ENCODE results near the gene SHE. TPM values are rescaled to one million over a fixed set of nuclear protein-coding genes. Genes with fewer than 3 reads are reported as not detected.

The SHE gene
- total RNA-seq, 1 donor from 2014 or later: under 0.01 TPM

DNA sequence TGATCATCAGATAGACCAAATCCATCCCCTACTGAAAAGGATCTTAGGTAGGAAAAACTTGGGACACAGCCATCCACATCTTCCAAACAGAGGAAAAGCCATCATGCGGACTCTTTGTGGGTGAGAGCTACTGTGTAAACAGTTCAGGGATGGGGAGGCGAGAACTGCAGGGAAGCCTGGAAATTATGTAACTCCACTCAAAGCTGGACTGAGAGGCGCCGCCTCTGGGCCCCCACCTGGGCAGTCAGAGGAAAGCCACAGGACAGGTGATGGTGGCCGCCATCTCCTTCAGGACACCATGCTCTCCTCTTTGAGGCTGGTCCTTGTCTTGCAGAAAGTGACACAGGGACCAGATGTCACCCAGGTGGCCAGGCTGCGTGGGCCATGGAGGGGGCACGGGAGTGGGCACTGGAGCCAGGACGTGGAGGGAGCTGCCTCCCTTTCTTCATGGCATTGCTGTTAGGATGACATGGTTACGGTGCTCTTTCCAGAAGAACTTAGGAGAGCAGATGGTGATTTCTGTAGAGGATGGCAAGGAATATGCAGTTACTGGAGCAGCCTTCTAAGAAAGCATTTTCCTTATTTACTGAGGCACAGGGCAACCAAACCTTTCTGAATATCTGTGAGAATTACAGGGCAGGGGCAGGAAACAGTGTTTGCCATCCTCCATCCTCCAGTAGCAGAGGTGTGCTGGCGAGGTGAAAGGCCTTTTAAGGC is 32.2 kb downstream of the SHE start:
- TF ChIP-seq, protein P1, sequence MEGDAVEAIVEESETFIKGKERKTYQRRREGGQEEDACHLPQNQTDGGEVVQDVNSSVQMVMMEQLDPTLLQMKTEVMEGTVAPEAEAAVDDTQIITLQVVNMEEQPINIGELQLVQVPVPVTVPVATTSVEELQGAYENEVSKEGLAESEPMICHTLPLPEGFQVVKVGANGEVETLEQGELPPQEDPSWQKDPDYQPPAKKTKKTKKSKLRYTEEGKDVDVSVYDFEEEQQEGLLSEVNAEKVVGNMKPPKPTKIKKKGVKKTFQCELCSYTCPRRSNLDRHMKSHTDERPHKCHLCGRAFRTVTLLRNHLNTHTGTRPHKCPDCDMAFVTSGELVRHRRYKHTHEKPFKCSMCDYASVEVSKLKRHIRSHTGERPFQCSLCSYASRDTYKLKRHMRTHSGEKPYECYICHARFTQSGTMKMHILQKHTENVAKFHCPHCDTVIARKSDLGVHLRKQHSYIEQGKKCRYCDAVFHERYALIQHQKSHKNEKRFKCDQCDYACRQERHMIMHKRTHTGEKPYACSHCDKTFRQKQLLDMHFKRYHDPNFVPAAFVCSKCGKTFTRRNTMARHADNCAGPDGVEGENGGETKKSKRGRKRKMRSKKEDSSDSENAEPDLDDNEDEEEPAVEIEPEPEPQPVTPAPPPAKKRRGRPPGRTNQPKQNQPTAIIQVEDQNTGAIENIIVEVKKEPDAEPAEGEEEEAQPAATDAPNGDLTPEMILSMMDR (conservative IDR thresholded peaks at IDR 0.05; ENCODE audit: low read depth, low read length): no peak
- DNase-seq (ENCODE audit: low read depth): no peak
- no peak overlapping the region for H3K4me3 ChIP-seq (ENCODE audit: low read depth, low read length)

DNA sequence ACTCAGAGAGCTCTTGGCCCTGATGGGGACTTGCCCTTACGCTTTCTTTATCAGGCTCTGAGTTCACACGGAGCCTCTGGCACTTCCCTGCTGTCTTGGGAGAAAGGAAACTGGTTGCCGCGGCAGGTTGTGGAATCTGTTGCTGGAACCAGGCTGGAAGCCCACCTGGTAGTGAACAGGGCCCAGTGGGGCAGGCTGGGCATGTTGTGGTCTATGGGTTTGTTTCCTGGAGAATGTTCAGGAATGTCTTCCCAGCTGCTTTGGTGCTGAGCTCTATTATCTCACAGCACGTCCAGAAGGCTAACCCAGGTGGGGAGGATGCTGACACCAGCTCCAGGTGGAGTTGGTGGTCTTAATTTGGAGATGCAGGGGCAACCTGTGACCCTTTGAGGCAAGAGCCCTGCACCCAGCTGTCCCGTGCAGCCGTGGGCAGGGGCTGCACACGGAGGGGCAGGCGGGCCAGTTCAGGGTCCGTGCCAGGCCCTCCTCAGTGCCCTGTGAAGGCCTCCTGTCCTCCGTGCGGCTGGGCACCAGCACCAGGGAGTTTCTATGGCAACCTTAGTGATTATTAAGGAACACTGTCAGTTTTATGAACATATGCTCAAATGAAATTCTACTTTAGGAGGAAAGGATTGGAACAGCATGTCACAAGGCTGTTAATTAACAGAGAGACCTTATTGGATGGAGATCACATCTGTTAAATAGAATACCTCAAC is 33.5 kb downstream of the SHE start:
- no peak for DNase-seq (ENCODE audit: low read depth)
- H3K4me3 ChIP-seq (ENCODE audit: low read depth, low read length): no peak overlapping the region
- TF ChIP-seq, protein P1 (conservative IDR thresholded peaks at IDR 0.05; ENCODE audit: low read depth, low read length): no peak

DNA sequence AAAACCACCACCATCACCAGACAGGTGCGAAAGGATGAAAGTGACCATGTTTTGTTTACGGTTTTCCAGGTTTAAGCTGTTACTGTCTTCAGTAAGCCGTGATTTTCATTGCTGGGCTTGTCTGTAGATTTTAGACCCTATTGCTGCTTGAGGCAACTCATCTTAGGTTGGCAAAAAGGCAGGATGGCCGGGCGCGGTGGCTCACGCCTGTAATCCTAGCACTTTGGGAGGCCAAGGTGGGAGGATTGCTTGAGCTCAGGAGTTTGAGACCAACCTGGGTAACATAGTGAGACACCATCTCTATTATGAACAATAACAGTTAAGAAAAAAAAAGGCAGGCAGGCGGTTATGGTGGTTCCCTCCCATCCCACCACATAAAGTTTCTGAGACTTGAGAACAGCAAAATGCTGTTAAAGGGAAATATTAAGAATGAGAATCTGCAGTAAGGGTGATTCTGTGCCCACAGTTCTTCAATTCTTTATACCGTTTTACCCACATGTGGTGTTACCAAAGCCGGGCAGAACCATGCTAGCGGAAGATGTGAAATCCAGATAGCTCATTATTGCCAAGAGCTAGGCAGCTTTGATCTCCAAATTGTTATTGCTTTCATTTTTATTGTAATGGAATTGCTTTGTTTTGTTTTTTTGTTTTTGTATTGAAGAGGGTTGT is 34.6 kb downstream of the SHE start:
- no peak for DNase-seq (ENCODE audit: low read depth)
- TF ChIP-seq, protein P1 (conservative IDR thresholded peaks at IDR 0.05; ENCODE audit: low read depth, low read length): no peak

DNA sequence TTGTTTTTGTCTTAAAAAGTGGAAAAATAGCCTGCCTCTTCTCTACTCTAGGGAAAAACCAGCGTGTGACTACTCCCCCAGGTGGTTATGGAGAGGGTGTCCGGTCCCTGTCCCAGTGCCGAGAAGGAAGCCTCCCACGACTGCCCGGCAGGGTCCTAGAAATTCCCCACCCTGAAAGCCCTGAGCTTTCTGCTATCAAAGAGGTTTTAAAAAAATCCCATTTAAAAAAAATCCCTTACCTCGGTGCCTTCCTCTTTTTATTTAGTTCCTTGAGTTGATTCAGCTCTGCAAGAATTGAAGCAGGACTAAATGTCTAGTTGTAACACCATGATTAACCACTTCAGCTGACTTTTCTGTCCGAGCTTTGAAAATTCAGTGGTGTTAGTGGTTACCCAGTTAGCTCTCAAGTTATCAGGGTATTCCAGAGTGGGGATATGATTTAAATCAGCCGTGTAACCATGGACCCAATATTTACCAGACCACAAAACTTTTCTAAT is 35.2 kb downstream of the SHE start:
- H3K4me3 ChIP-seq (ENCODE audit: low read depth, low read length): no peak overlapping the region
- no peak for DNase-seq (ENCODE audit: low read depth)
- TF ChIP-seq, protein P1 (conservative IDR thresholded peaks at IDR 0.05; ENCODE audit: low read depth, low read length): no peak

More for the DNA sequence above, 34.6 kb downstream of the SHE start:
- H3K4me3 ChIP-seq (ENCODE audit: low read depth, low read length): no peak overlapping the region

DNA sequence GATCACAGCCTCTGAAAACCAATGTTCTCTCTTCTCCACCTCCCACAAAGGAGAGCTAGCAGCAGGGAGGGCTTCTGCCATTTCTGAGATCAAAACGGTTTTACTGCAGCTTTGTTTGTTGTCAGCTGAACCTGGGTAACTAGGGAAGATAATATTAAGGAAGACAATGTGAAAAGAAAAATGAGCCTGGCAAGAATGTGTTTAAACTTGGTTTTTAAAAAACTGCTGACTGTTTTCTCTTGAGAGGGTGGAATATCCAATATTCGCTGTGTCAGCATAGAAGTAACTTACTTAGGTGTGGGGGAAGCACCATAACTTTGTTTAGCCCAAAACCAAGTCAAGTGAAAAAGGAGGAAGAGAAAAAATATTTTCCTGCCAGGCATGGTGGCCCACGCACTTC is 36.0 kb downstream of the SHE start:
- TF ChIP-seq, protein P1 (conservative IDR thresholded peaks at IDR 0.05; ENCODE audit: low read depth, low read length): no peak
- DNase-seq (ENCODE audit: low read depth): no peak

DNA sequence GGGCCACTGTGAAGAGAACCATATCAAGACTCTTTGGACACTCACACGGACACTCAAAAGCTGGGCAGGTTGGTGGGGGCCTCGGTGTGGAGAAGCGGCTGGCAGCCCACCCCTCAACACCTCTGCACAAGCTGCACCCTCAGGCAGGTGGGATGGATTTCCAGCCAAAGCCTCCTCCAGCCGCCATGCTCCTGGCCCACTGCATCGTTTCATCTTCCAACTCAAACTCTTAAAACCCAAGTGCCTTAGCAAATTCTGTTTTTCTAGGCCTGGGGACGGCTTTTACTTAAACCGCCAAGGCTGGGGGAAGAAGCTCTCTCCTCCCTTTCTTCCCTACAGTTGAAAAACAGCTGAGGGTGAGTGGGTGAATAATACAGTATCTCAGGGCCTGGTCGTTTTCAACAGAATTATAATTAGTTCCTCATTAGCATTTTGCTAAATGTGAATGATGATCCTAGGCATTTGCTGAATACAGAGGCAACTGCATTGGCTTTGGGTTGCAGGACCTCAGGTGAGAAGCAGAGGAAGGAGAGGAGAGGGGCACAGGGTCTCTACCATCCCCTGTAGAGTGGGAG is 36.5 kb downstream of the SHE start:
- no peak overlapping the region for H3K4me3 ChIP-seq (ENCODE audit: low read depth, low read length)
- TF ChIP-seq, protein P1 (conservative IDR thresholded peaks at IDR 0.05; ENCODE audit: low read depth, low read length): no peak
- DNase-seq (ENCODE audit: low read depth): no peak

More for the DNA sequence above, 36.0 kb downstream of the SHE start:
- H3K4me3 ChIP-seq (ENCODE audit: low read depth, low read length): no peak overlapping the region
